Neural crest cell (in vitro differentiated cells): Measurements from ENCODE around the gene ZNRF2. TPM values are rescaled to one million over a fixed set of nuclear protein-coding genes. Genes with fewer than 3 reads are reported as not detected.

Experiments used
- DNase-seq: peaks from one replicate; pipeline ENCODE4 v3.0.0; 2021; ENCODE audit warnings: low read depth, mixed read lengths, low spot score
- H3K27ac Mint-ChIP-seq: one replicate; pipeline ENCODE4 v1.8.0; 2021; ENCODE audit warnings: mild to moderate bottlenecking, mixed read lengths; ENCODE audit not compliant: unreplicated experiment
- H3K27me3 Mint-ChIP-seq: 2 replicates; pipeline ENCODE4 v1.8.0; 2021; ENCODE audit warnings: low read depth, mild to moderate bottlenecking, mixed read lengths
- H3K36me3 Mint-ChIP-seq: 2 replicates; pipeline ENCODE4 v1.8.0; 2021; ENCODE audit warnings: low read depth, mild to moderate bottlenecking, mixed read lengths
- H3K4me1 Mint-ChIP-seq: 2 replicates; pipeline ENCODE4 v1.8.0; 2021; ENCODE audit warnings: mixed read lengths
- H3K4me3 Mint-ChIP-seq: one replicate; pipeline ENCODE4 v1.8.0; 2021; ENCODE audit warnings: mild to moderate bottlenecking, mixed read lengths
- H3K9me3 Mint-ChIP-seq: 2 replicates; pipeline ENCODE4 v1.8.0; 2021; ENCODE audit warnings: mixed read lengths
- CTCF ChIP-seq: fragments of 200-600 bp; sonication (generic); conservative IDR thresholded peaks from 2 replicates; pipeline ENCODE4 v1.5.0; 2021; ENCODE audit warnings: antibody characterized with exemption, mild to moderate bottlenecking
- total RNA-seq: library from RNA; stranded (reverse); gene quantifications from 2 replicates; pipeline ENCODE4 v1.2.1, GENCODE V29; 2021

Gene ZNRF2
- total RNA-seq, 1 donor from 2014 or later: 5.4 TPM

GRCh38 chr7:30349816-30350215 lies 65.4 kb downstream of the ZNRF2 start:
- Mint-ChIP-seq H3K4me1 (peaks cover 8% of the 10 kb centered on the region), H3K27ac (no peak overlapping the region), H3K27me3 (no peaks in the 10 kb centered on the region), H3K36me3 (no peaks in the 10 kb centered on the region), H3K4me3 (no peak overlapping the region), H3K9me3 (no peaks in the 10 kb centered on the region)
- DNase-seq: no peak
- no peak for TF ChIP-seq CTCF

GRCh38 chr7:30351286-30351685 lies 66.9 kb downstream of the ZNRF2 start:
- Mint-ChIP-seq H3K27me3 (no peaks in the 10 kb centered on the region), H3K4me3 (no peak overlapping the region), H3K36me3 (no peaks in the 10 kb centered on the region), H3K4me1 (peaks cover 8% of the 10 kb centered on the region), H3K9me3 (no peaks in the 10 kb centered on the region), H3K27ac (no peak overlapping the region)
- no peak for TF ChIP-seq CTCF
- DNase-seq: no peak

- no peak for DNase-seq
- no peak overlapping the region for H3K4me3 Mint-ChIP-seq
- H3K9me3 Mint-ChIP-seq: no peaks in the 10 kb centered on the region
- TF ChIP-seq CTCF: no peak
- H3K27ac Mint-ChIP-seq: no peak overlapping the region
- H3K36me3 Mint-ChIP-seq: no peaks in the 10 kb centered on the region
- no peaks in the 10 kb centered on the region for H3K27me3 Mint-ChIP-seq
- peaks cover 8% of the 10 kb centered on the region for H3K4me1 Mint-ChIP-seq
Measured at GRCh38 chr7:30351724-30352123, 67.3 kb downstream of the ZNRF2 start.

GRCh38 chr7:30352169-30352568 lies 67.8 kb downstream of the ZNRF2 start:
- H3K4me3 Mint-ChIP-seq: no peak overlapping the region
- TF ChIP-seq CTCF: no peak

GRCh38 chr7:30353532-30353931 lies 69.1 kb downstream of the ZNRF2 start:
- peaks cover 2% of the 10 kb centered on the region for H3K9me3 Mint-ChIP-seq
- no peak for TF ChIP-seq CTCF
- peaks cover 4% of the 10 kb centered on the region for H3K36me3 Mint-ChIP-seq
- H3K4me3 Mint-ChIP-seq: no peak overlapping the region
- peaks cover 1% of the 10 kb centered on the region for H3K4me1 Mint-ChIP-seq
- no peak for DNase-seq
- H3K27me3 Mint-ChIP-seq: no peaks in the 10 kb centered on the region
- no peak overlapping the region for H3K27ac Mint-ChIP-seq

More at GRCh38 chr7:30352169-30352568, 67.8 kb downstream of the ZNRF2 start:
- no peaks in the 10 kb centered on the region for H3K27me3 Mint-ChIP-seq
- H3K27ac Mint-ChIP-seq: no peak overlapping the region
- H3K36me3 Mint-ChIP-seq: peaks cover 2% of the 10 kb centered on the region
- peaks cover 2% of the 10 kb centered on the region for H3K9me3 Mint-ChIP-seq
- no peak for DNase-seq
- peaks cover 8% of the 10 kb centered on the region for H3K4me1 Mint-ChIP-seq
